HepG2 (cell line): ENCODE results near the gene CELSR2. TPM values are rescaled to one million over a fixed set of nuclear protein-coding genes. Genes with fewer than 3 reads are reported as not detected.

Experiments used
- FOSL1 ChIP-seq: sonication (generic); formaldehyde crosslinking; IDR thresholded peaks from 2 replicates; pipeline ENCODE4 v1.9.0; 2021; ENCODE audit warnings: missing genetic modification reagents, borderline replicate concordance
- GPN1 ChIP-seq: sonication (generic); formaldehyde crosslinking; IDR thresholded peaks from 2 replicates; pipeline ENCODE4 v1.5.1; 2020; ENCODE audit warnings: missing genetic modification reagents, borderline replicate concordance
- JUND ChIP-seq: sonication (generic); formaldehyde crosslinking; IDR thresholded peaks from 2 replicates; pipeline ENCODE4 v1.8.0; 2022; ENCODE audit warnings: mild to moderate bottlenecking, missing genetic modification reagents
- NFIB ChIP-seq: sonication (generic); formaldehyde crosslinking; IDR thresholded peaks from 2 replicates; pipeline ENCODE4 v1.9.0; 2021; ENCODE audit warnings: missing genetic modification reagents, mild to moderate bottlenecking, borderline replicate concordance
- NKX3-1 ChIP-seq: sonication (generic); formaldehyde crosslinking; IDR thresholded peaks from 2 replicates; pipeline ENCODE4 v1.5.0; 2020; ENCODE audit warnings: missing genetic modification reagents
- NR1H2 ChIP-seq: sonication (generic); formaldehyde crosslinking; IDR thresholded peaks from 2 replicates; pipeline ENCODE4 v1.8.1; 2022; ENCODE audit warnings: low read depth, missing genetic modification reagents, borderline replicate concordance
- PAWR ChIP-seq: sonication (generic); formaldehyde crosslinking; IDR thresholded peaks from 2 replicates; pipeline ENCODE4 v1.4.0; 2020; ENCODE audit warnings: missing genetic modification reagents, mild to moderate bottlenecking, borderline replicate concordance
- PBX3 ChIP-seq: sonication (generic); formaldehyde crosslinking; IDR thresholded peaks from 2 replicates; pipeline ENCODE4 v1.8.1; 2023; ENCODE audit warnings: missing genetic modification reagents, inconsistent platforms, borderline replicate concordance
- TFAP4 ChIP-seq: sonication (generic); IDR thresholded peaks from 2 replicates; pipeline ENCODE4 v1.6.1; 2016; ENCODE audit warnings: low read depth, borderline replicate concordance
- TGIF2 ChIP-seq: IDR thresholded peaks from 2 replicates; pipeline ENCODE4 v1.6.1; 2016; ENCODE audit warnings: control low read depth, missing compliant biosample characterization
- ZBTB26 ChIP-seq: IDR thresholded peaks from 2 replicates; pipeline ENCODE4 v1.6.1; 2016; ENCODE audit warnings: missing compliant biosample characterization, missing genetic modification reagents, borderline replicate concordance
- ZBTB33 ChIP-seq: sonication (generic); formaldehyde crosslinking; IDR thresholded peaks from 2 replicates; pipeline ENCODE4 v1.4.0; 2020; ENCODE audit warnings: missing genetic modification reagents
- ZBTB38 ChIP-seq: sonication (generic); formaldehyde crosslinking; IDR thresholded peaks from 2 replicates; pipeline ENCODE4 v1.5.1; 2020; ENCODE audit warnings: mild to moderate bottlenecking, missing genetic modification reagents
- ZFY ChIP-seq: sonication (generic); formaldehyde crosslinking; IDR thresholded peaks from 2 replicates; pipeline ENCODE4 v1.4.0; 2020; ENCODE audit warnings: missing genetic modification reagents
- ZNF543 ChIP-seq: sonication (generic); formaldehyde crosslinking; IDR thresholded peaks from 2 replicates; pipeline ENCODE4 v1.4.0; 2020; ENCODE audit warnings: mild to moderate bottlenecking, missing genetic modification reagents
- ZNF772 ChIP-seq: sonication (generic); formaldehyde crosslinking; IDR thresholded peaks from 2 replicates; pipeline ENCODE4 v1.5.0; 2020; ENCODE audit warnings: mild to moderate bottlenecking, missing genetic modification reagents
- ZSCAN21 ChIP-seq: sonication (generic); formaldehyde crosslinking; IDR thresholded peaks from 2 replicates; pipeline ENCODE4 v1.8.0; 2022; ENCODE audit warnings: mild to moderate bottlenecking, missing genetic modification reagents, moderate library complexity, borderline replicate concordance
- polyA plus RNA-seq, 8 experiments: library from polyadenylated mRNA; depleted of rRNA in 3 of 8; stranded (reverse) in 7 of 8; unstranded in 1 of 8; fragments of >200 nt; fragmentation: Illumina TruSeq in 4 of 8; extraction: Trizol in 4 of 8; gene quantifications; 2 replicates each; pipeline versions ENCODE4 v1.2.1 to v1.2.3, GENCODE V29; 2011 to 2016; ENCODE audit warnings: low read depth in 4 of 8, missing spikeins in 1 of 8, mixed read lengths in 1 of 8; ENCODE audit not compliant: insufficient read depth in 1 of 8
- total RNA-seq, 5 experiments: library from RNA; depleted of rRNA; stranded (reverse); fragments of >200 nt; fragmentation: Illumina TruSeq; extraction: Trizol; gene quantifications; 2 replicates each; pipeline ENCODE4 v1.2.3, GENCODE V29; 2016; ENCODE audit warnings: low read depth in 1 of 5
- TF ChIP-seq, protein P1 (sequence below): sonication (generic); formaldehyde crosslinking; IDR thresholded peaks from 2 replicates; pipeline ENCODE4; 2020; ENCODE audit warnings: missing genetic modification reagents, mild to moderate bottlenecking, borderline replicate concordance
- TF ChIP-seq, protein P2 (sequence below): sonication (generic); formaldehyde crosslinking; IDR thresholded peaks from 2 replicates; pipeline ENCODE4 v1.4.0; 2020; ENCODE audit warnings: missing genetic modification reagents; ENCODE audit errors: not compliant biosample characterization

The CELSR2 gene
- total and polyA plus RNA-seq, 2 of the 13 experiments (the other 11 are each of a cell fraction or from before 2014, with no cell fraction given), result 4.0 to 6.6 TPM

DNA sequence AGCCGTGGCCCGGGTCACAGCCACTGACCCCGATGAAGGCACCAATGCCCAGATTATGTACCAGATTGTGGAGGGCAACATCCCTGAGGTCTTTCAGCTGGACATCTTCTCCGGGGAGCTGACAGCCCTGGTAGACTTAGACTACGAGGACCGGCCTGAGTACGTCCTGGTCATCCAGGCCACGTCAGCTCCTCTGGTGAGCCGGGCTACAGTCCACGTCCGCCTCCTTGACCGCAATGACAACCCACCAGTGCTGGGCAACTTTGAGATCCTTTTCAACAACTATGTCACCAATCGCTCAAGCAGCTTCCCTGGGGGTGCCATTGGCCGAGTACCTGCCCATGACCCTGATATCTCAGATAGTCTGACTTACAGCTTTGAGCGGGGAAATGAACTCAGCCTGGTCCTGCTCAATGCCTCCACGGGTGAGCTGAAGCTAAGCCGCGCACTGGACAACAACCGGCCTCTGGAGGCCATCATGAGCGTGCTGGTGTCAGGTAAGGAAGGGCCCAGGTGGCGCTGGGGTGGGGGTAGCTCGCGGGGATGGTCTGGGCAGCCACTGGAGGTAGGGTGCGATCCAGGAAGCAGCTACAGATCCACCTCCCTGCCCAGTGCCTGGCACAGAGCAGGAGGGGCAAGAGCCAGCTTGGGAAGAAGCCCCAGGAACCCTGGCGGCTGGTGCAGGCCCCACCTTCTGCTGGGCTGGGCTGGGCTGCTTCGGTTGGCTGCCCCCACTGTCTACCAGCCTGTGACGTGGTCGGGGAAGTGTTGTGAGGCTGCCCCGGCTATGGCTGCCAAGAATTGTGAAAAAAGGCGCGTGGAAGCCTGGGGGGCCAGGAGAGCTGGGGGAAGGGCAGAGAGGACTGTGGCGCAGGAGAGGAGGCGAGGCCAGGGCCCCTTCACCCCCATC, 3.8 kb downstream of the CELSR2 start (continued):
- peak; percentile 3; the same call in 1 of the 2 replicates for TF ChIP-seq ZNF772 (CRISPR knock-in tag)
- TF ChIP-seq ZBTB38 (CRISPR knock-in tag), result peak; percentile 15; the same call in 1 of the 2 replicates
- TF ChIP-seq ZNF543 (CRISPR knock-in tag), result no peak
- 0 out of 2 replicates have a peak, but pooled peaks have one; percentile 3 for TF ChIP-seq TFAP4
- no peak for TF ChIP-seq ZBTB33 (CRISPR knock-in tag)
- no peak for TF ChIP-seq NKX3-1 (CRISPR knock-in tag)
- TF ChIP-seq, protein P1, sequence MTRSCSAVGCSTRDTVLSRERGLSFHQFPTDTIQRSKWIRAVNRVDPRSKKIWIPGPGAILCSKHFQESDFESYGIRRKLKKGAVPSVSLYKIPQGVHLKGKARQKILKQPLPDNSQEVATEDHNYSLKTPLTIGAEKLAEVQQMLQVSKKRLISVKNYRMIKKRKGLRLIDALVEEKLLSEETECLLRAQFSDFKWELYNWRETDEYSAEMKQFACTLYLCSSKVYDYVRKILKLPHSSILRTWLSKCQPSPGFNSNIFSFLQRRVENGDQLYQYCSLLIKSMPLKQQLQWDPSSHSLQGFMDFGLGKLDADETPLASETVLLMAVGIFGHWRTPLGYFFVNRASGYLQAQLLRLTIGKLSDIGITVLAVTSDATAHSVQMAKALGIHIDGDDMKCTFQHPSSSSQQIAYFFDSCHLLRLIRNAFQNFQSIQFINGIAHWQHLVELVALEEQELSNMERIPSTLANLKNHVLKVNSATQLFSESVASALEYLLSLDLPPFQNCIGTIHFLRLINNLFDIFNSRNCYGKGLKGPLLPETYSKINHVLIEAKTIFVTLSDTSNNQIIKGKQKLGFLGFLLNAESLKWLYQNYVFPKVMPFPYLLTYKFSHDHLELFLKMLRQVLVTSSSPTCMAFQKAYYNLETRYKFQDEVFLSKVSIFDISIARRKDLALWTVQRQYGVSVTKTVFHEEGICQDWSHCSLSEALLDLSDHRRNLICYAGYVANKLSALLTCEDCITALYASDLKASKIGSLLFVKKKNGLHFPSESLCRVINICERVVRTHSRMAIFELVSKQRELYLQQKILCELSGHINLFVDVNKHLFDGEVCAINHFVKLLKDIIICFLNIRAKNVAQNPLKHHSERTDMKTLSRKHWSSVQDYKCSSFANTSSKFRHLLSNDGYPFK (CRISPR knock-in tag), result 0 out of 2 replicates have a peak, but pooled peaks have one; percentile 6
- TF ChIP-seq, protein P2, sequence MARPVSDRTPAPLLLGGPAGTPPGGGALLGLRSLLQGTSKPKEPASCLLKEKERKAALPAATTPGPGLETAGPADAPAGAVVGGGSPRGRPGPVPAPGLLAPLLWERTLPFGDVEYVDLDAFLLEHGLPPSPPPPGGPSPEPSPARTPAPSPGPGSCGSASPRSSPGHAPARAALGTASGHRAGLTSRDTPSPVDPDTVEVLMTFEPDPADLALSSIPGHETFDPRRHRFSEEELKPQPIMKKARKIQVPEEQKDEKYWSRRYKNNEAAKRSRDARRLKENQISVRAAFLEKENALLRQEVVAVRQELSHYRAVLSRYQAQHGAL (CRISPR knock-in tag), result no peak
- no peak for TF ChIP-seq PAWR (CRISPR knock-in tag)
- TF ChIP-seq NFIB (CRISPR knock-in tag), result no peak
- no peak for TF ChIP-seq NR1H2 (CRISPR knock-in tag)
- no peak for TF ChIP-seq FOSL1 (CRISPR knock-in tag)
- no peak for TF ChIP-seq ZSCAN21
- no peak for TF ChIP-seq TGIF2 (CRISPR knock-in tag)
- TF ChIP-seq ZBTB26, result no peak
- no peak for TF ChIP-seq GPN1 (CRISPR knock-in tag)
- TF ChIP-seq ZFY (CRISPR knock-in tag), result no peak
- TF ChIP-seq JUND (CRISPR knock-in tag), result no peak
- no peak for TF ChIP-seq PBX3 (CRISPR knock-in tag)
